Astrocyte (in vitro differentiated cells and primary cell): ENCODE data around the gene DOCK7. TPM values are rescaled to one million over a fixed set of nuclear protein-coding genes. Genes with fewer than 3 reads are reported as not detected.
"Not testable (repeated sequence)": the region's sequence is repeated elsewhere in the genome, so short reads cannot be mapped to it uniquely, and the experiment has no call there.

Source experiments
- DNase-seq: peaks from one replicate; pipeline ENCODE4 v3.0.0-alpha.2; 2010; ENCODE audit warnings: low read depth
- FAIRE-seq: peaks from 2 replicates; lab custom pipeline; 2011; peaks lifted over from hg19 to GRCh38; lab: Jason Lieb, UNC
- H2AFZ ChIP-seq: 2 replicates; pipeline ENCODE4 v1.6.0; 2012; ENCODE audit warnings: low read depth, low read length, inconsistent platforms
- H3K27ac ChIP-seq: 2 replicates; pipeline ENCODE4 v1.5.1; 2011; ENCODE audit warnings: low read depth, low read length, inconsistent platforms
- H3K27me3 ChIP-seq: 2 replicates; pipeline ENCODE4 v1.6.0; 2011; ENCODE audit warnings: low read length, inconsistent platforms; ENCODE audit not compliant: insufficient read depth
- H3K36me3 ChIP-seq: 2 replicates; pipeline ENCODE4 v1.5.1; 2011; ENCODE audit warnings: low read length, inconsistent platforms; ENCODE audit not compliant: insufficient read depth
- H3K4me1 ChIP-seq: 2 replicates; pipeline ENCODE4 v1.5.1; 2011; ENCODE audit warnings: low read length, inconsistent platforms; ENCODE audit not compliant: insufficient read depth
- H3K4me2 ChIP-seq: 2 replicates; pipeline ENCODE4 v1.6.0; 2012; ENCODE audit warnings: low read length, inconsistent platforms
- H3K4me3 ChIP-seq: 2 replicates; pipeline ENCODE4 v1.5.1; 2011; ENCODE audit warnings: low read depth, mild to moderate bottlenecking, low read length, inconsistent platforms; ENCODE audit not compliant: insufficient read depth
- H3K79me2 ChIP-seq: 2 replicates; pipeline ENCODE4 v1.6.0; 2012; ENCODE audit warnings: mild to moderate bottlenecking, low read length, inconsistent platforms; ENCODE audit not compliant: insufficient read depth
- H3K9ac ChIP-seq: 2 replicates; pipeline ENCODE4 v1.6.0; 2012; ENCODE audit warnings: mild to moderate bottlenecking, low read length, inconsistent platforms
- H3K9me3 ChIP-seq: 2 replicates; pipeline ENCODE4 v1.5.1; 2012; ENCODE audit warnings: low read depth, mild to moderate bottlenecking, low read length, inconsistent platforms; ENCODE audit not compliant: insufficient read depth
- H4K20me1 ChIP-seq: 2 replicates; pipeline ENCODE4 v1.6.0; 2012; ENCODE audit warnings: low read length, inconsistent platforms; ENCODE audit not compliant: insufficient read depth
- H3K27ac Mint-ChIP-seq: one replicate; pipeline ENCODE4 v1.8.0; 2021; ENCODE audit warnings: mild to moderate bottlenecking, mixed read lengths; ENCODE audit not compliant: unreplicated experiment
- H3K27me3 Mint-ChIP-seq: one replicate; pipeline ENCODE4 v1.8.0; 2021; ENCODE audit warnings: low read depth, mixed read lengths; ENCODE audit not compliant: unreplicated experiment
- H3K36me3 Mint-ChIP-seq: one replicate; pipeline ENCODE4 v1.8.0; 2021; ENCODE audit warnings: low read depth, mixed read lengths; ENCODE audit not compliant: unreplicated experiment
- H3K4me1 Mint-ChIP-seq: one replicate; pipeline ENCODE4 v1.8.0; 2021; ENCODE audit warnings: low read depth, mixed read lengths; ENCODE audit not compliant: unreplicated experiment
- H3K4me3 Mint-ChIP-seq: one replicate; pipeline ENCODE4 v1.8.0; 2021; ENCODE audit warnings: mild to moderate bottlenecking, moderate library complexity, mixed read lengths; ENCODE audit not compliant: unreplicated experiment
- H3K9me3 Mint-ChIP-seq: one replicate; pipeline ENCODE4 v1.8.0; 2021; ENCODE audit warnings: mild to moderate bottlenecking, mixed read lengths; ENCODE audit not compliant: unreplicated experiment
- CTCF ChIP-seq: IDR thresholded peaks from 2 replicates; pipeline ENCODE4 v1.5.1; 2011; ENCODE audit warnings: low read depth, mild to moderate bottlenecking, inconsistent platforms, low read length, moderate library complexity; ENCODE audit not compliant: insufficient read depth
- EZH2 ChIP-seq: IDR thresholded peaks from 2 replicates; pipeline ENCODE4 v1.6.1; 2012; ENCODE audit warnings: mild to moderate bottlenecking, low read length, inconsistent platforms; ENCODE audit not compliant: insufficient read depth
- total RNA-seq: library from RNA; stranded (reverse); gene quantifications from 2 replicates; pipeline ENCODE4 v1.2.1, GENCODE V29; 2021

Gene DOCK7
- total RNA-seq, 1 donor from 2014 or later = 68.7 TPM

DNA sequence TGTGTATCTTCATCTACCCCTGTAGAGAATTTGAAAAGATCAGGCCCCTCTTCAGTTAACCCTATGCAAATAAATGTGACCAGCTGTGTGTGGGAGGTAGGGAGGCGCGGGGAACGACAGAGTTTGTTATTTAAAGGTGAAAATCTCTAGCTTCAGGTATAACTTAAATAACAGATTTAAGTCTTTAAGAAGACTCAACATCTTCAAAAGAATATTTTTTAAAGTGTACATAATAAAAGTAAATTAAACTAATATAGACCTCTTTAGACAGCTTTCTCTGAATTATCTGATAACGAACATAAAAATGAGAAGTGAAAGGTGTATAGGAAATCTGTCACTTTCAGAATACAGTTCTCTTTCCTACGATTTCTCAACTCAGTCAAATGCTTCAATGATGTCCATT, 74.9 kb downstream of the DOCK7 start:
- Mint-ChIP-seq H3K4me3 (no peak overlapping the region), H3K36me3 (peaks cover 6% of the 10 kb centered on the region), H3K27ac (no peak overlapping the region), H3K27me3 (no peaks in the 10 kb centered on the region), H3K4me1 (peaks cover 1% of the 10 kb centered on the region), H3K9me3 (peaks cover 3% of the 10 kb centered on the region)
- Histone ChIP-seq H3K4me2 (no peak overlapping the region), H3K27ac (peak overlapping the region; percentile 18), H3K27me3 (no peaks in the 10 kb centered on the region), H4K20me1 (no peaks in the 10 kb centered on the region), H3K4me3 (no peak overlapping the region), H3K4me1 (peaks cover 6% of the 10 kb centered on the region), H3K9me3 (no peaks in the 10 kb centered on the region), H3K79me2 (no peaks in the 10 kb centered on the region), H2AFZ (no peak overlapping the region), H3K9ac (no peak overlapping the region), H3K36me3 (peaks cover 5% of the 10 kb centered on the region)
- no peak for TF ChIP-seq EZH2
- no peak for TF ChIP-seq CTCF
- FAIRE-seq (peak; percentile 34), DNase-seq (no peak)

DNA sequence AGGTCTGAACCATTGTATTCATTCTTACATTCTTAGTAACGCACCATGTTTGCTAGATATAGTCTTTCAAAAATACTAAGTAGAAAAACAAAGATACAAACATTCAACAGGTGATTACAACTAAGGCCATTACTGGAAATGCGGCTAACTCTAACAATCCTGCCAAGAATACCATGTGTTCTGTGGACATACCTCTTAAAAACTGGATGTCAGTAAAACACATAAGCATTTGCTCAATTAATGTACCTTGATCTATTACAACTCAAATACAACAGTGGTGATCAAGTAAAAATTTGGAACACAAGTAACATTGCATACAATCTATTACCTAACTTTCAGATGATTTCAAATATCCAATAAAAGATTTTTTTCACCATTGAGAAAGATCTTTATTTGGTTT, 75.4 kb downstream of the DOCK7 start:
- no peak for TF ChIP-seq EZH2
- no peak for TF ChIP-seq CTCF
- peaks cover 6% of the 10 kb centered on the region for H3K36me3 Mint-ChIP-seq
- peaks cover 6% of the 10 kb centered on the region for H3K4me1 ChIP-seq
- no peaks in the 10 kb centered on the region for H3K9me3 ChIP-seq
- H3K4me2 ChIP-seq = no peak overlapping the region
- H2AFZ ChIP-seq = no peak overlapping the region
- no peaks in the 10 kb centered on the region for H3K79me2 ChIP-seq
- H3K4me3 Mint-ChIP-seq = no peak overlapping the region
- DNase-seq (no peak), FAIRE-seq (no peak)
- H4K20me1 ChIP-seq = no peaks in the 10 kb centered on the region
- H3K27ac ChIP-seq = no peak overlapping the region
- H3K27me3 ChIP-seq = no peaks in the 10 kb centered on the region
- H3K27me3 Mint-ChIP-seq = no peaks in the 10 kb centered on the region
- no peak overlapping the region for H3K9ac ChIP-seq
- H3K4me3 ChIP-seq = no peak overlapping the region
- peaks cover 2% of the 10 kb centered on the region for H3K36me3 ChIP-seq
- peaks cover 3% of the 10 kb centered on the region for H3K9me3 Mint-ChIP-seq
- H3K4me1 Mint-ChIP-seq = peaks cover 1% of the 10 kb centered on the region
- H3K27ac Mint-ChIP-seq = no peak overlapping the region

- not testable (repeated sequence) for H3K4me1 Mint-ChIP-seq, H3K36me3 ChIP-seq, FAIRE-seq, H3K27ac ChIP-seq, H3K9me3 ChIP-seq, H3K36me3 Mint-ChIP-seq, H3K27me3 ChIP-seq, H3K27ac Mint-ChIP-seq, H4K20me1 ChIP-seq, H2AFZ ChIP-seq, H3K4me2 ChIP-seq, H3K4me3 ChIP-seq, H3K9ac ChIP-seq, H3K4me3 Mint-ChIP-seq, DNase-seq, H3K27me3 Mint-ChIP-seq, H3K4me1 ChIP-seq, H3K9me3 Mint-ChIP-seq, H3K79me2 ChIP-seq
Measured at GRCh38 chr1:62610588-62610987, 77.6 kb downstream of the DOCK7 start.
